Skeletal muscle tissue (tissue), 4 donors: ENCODE data around the gene TFPI. TPM values are rescaled to one million over a fixed set of nuclear protein-coding genes. Genes with fewer than 3 reads are reported as not detected.

ENCODE experiments used
- H3K27ac ChIP-seq: one replicate; pipeline ENCODE4 v1.7.0; 2013; ENCODE audit warnings: mild to moderate bottlenecking, low read depth, low read length, inconsistent platforms
- H3K27me3 ChIP-seq, 3 donors: one replicate each; pipeline ENCODE4 v1.7.0; 2013; ENCODE audit warnings: low read length in 3 of 3; ENCODE audit not compliant: control insufficient read depth in 3 of 3, insufficient read depth in 3 of 3
- H3K36me3 ChIP-seq, 3 donors: one replicate each; pipeline ENCODE4 v1.7.0; 2013; ENCODE audit warnings: low read length in 3 of 3; ENCODE audit not compliant: control insufficient read depth in 3 of 3, insufficient read depth in 3 of 3
- H3K4me1 ChIP-seq, 3 donors: one replicate each; pipeline ENCODE4 v1.7.0; 2013; ENCODE audit warnings: low read length in 3 of 3, mild to moderate bottlenecking in 3 of 3; ENCODE audit not compliant: control insufficient read depth in 3 of 3, insufficient read depth in 3 of 3
- H3K4me3 ChIP-seq, 3 donors: one replicate each; pipeline ENCODE4 v1.7.0; 2013; ENCODE audit warnings: low read length in 3 of 3
- H3K9ac ChIP-seq, 3 donors: one replicate each; pipeline ENCODE4 v1.7.0; 2013; ENCODE audit warnings: low read length in 3 of 3, mild to moderate bottlenecking in 3 of 3, moderate library complexity in 2 of 3, low read depth in 1 of 3
- H3K9me3 ChIP-seq, 3 donors: one replicate each; pipeline ENCODE4 v1.7.0; 2013; ENCODE audit warnings: low read length in 3 of 3; ENCODE audit not compliant: control insufficient read depth in 3 of 3
- total RNA-seq: library from RNA; depleted of rRNA; stranded (reverse); fragments of >200 nt; gene quantifications from one replicate; pipeline ENCODE4 v1.2.3, GENCODE V29; 2014
- donor health status: Osteomylitis.

Gene TFPI
- total RNA-seq: 47.0 TPM

DNA sequence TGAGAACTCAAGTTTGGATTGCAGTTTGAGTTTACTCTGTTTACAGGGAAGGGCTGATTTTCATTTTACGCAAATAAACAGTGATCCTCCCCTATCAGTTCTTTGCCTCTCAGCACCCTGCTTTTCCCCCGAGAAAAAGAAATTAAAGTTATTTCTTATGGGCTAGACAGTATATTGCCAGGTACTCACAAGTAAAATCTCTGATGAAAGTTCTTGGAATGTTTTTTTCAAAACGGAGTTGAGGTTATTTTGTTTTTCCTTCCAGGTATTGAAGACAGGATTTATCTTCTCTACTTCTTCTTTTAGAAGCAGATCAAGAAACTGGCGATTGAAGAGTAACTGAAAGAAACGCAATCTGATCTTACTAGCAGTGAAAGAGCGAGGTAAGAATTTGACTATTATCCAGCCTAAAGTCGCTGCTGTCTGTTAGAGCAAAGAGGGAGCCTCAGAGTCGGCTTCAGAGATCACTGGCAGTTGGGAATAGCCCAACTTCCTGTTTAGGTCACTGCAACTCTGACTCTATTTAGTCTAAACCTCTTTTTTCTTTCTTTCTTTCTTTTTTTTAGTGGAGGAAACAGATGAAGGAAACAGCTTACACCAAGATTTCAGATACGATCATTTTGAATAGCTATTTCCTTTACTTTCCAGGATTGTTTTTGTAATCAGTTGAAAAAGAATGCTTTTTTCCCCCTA, at the start of gene TFPI:
TFPI (minus strand) TSS at position 425 of the 693 bp plus-strand sequence. CDS start 50,667 bp downstream, outside the sequence.
- Histone ChIP-seq H3K27me3 (no peaks in the 10 kb centered on the region), H3K4me1 (peaks cover 0 to 7% (median 2%) of the 10 kb centered on the region in 3 donors), H3K36me3 (no peaks in the 10 kb centered on the region), H3K9ac (peak within 1 kb of the TSS; percentile 71 to 83 (median 73)), H3K27ac (peak within 1 kb of the TSS; percentile 75), H3K9me3 (no peaks in the 10 kb centered on the region), H3K4me3 (peak within 1 kb of the TSS; percentile 60 to 84 (median 70))

DNA sequence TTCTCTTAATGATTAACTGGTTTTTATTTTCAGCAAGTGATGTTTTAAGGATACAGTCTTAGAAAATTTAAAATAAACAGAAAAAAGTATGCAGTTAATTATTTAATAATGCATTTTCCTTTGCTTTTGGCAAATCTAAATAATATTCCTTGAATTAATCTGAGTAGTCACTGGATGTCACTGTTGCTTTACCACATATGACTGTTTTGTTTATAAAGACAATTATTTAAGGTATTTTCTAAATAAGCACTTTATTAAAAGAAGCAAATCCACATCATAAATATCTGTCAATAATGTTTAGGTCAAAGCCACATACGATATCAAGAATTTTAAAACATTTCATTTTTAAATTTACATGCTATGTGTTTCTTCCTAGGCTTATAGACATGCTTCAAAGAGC, 40.6 kb upstream of the TFPI start:
- no peak overlapping the region for H3K27ac ChIP-seq
- no peaks in the 10 kb centered on the region for H3K4me1 ChIP-seq
- no peaks in the 10 kb centered on the region for H3K27me3 ChIP-seq
- no peaks in the 10 kb centered on the region for H3K9me3 ChIP-seq
- no peak overlapping the region for H3K4me3 ChIP-seq
- no peaks in the 10 kb centered on the region for H3K36me3 ChIP-seq
- H3K9ac ChIP-seq: no peak overlapping the region

DNA sequence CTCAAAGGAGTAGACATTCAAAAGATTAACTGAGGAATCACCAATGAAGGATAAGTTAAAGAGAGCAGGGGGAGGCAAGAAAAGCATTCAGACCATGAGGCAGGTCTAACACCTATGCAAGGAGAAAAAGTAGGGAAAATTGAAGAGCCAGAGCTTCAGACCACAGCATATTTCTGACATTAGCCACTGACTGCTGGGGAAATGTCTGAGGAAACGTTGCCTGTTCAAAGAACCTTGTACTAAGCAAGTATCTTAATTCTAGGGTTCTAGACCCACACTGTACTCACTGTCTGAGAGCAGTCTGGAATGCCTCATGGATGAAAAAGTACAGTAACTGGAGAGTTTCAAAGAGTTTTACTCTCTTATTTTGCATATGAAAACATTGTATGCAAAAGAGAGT, 39.5 kb upstream of the TFPI start:
- Histone ChIP-seq H3K27me3 (no peaks in the 10 kb centered on the region), H3K4me1 (no peaks in the 10 kb centered on the region), H3K4me3 (no peak overlapping the region), H3K9ac (no peak overlapping the region), H3K36me3 (no peaks in the 10 kb centered on the region), H3K9me3 (no peaks in the 10 kb centered on the region), H3K27ac (no peak overlapping the region)

DNA sequence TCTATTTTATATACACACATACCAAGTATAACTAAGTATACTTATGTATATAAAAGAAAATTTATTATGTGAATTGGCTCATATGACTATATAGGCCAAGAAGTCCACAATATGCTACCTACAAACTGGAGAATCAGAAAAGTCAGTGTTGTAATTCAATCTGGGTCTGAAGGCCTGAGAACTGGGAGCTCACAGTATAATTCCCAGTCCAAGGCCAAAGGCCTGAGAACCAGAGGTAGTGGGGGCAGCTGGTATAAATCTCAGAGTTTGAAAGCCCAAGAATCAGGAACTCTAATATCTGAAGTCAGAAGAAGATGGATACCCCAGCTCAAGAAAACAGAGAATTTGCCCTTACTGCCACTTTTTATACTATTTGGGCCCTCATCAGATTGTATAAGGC, 38.9 kb upstream of the TFPI start:
- no peaks in the 10 kb centered on the region for H3K4me1 ChIP-seq
- no peak overlapping the region for H3K9ac ChIP-seq
- H3K27me3 ChIP-seq: no peaks in the 10 kb centered on the region

DNA sequence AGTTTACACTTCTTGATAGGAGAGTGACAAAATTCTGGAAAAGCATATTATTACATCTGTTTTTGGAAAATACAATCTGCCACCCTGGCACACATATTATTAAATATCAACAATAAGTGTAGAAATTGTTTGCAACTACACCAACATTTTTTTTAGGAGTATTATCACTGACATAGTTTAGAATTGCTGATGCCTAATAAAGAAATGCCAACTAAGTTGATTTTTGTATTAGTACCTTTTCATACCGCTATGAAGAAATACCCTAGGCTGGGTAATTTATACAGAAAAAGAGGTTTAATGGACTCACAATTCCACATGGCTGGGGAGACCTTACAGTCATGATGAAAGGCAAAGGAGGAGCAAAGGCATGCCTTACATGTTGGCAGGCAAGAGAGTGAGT, 35.9 kb upstream of the TFPI start:
- Histone ChIP-seq H3K27me3 (no peaks in the 10 kb centered on the region), H3K9ac (no peak overlapping the region), H3K9me3 (no peaks in the 10 kb centered on the region), H3K4me3 (no peak overlapping the region), H3K27ac (no peak overlapping the region), H3K36me3 (no peaks in the 10 kb centered on the region), H3K4me1 (no peaks in the 10 kb centered on the region)

More for the DNA sequence above, 38.9 kb upstream of the TFPI start:
- H3K27ac ChIP-seq: no peak overlapping the region
- no peaks in the 10 kb centered on the region for H3K36me3 ChIP-seq
- H3K4me3 ChIP-seq: no peak overlapping the region
- H3K9me3 ChIP-seq: no peaks in the 10 kb centered on the region

DNA sequence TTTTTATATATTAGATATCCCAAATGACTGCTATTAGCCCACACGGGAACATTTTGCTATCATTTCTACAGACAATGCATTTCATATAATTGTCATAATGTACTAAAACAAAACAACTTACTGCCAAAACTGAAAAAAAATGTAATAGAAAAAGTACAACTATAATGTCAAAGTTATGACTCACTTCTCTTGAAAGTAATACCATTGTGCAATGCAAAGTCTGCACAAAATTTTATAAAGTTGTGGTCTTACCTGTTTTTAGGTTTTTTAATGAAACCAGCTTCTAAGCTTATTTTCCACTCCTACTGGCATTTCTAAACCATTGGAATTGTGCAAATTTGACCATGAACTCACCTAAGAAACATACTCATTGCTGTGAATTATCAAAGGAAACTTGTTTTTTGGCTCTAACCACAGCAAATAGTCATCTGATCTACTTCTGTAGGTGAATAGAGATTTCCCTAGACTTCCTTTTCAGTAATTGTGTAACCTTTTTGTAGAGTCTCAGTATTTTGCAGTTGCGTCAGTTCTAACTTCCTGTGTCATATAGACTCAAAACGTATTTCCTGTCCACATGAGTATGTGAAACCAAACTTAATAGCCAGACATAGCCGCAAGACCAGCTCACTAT, 31.9 kb upstream of the TFPI start:
- no peaks in the 10 kb centered on the region for H3K36me3 ChIP-seq
- H3K27me3 ChIP-seq: no peaks in the 10 kb centered on the region
- no peak overlapping the region for H3K4me3 ChIP-seq
- no peak overlapping the region for H3K9ac ChIP-seq
- H3K4me1 ChIP-seq: peaks cover 0 to 6% (median 0%) of the 10 kb centered on the region in 3 donors
- no peak overlapping the region for H3K27ac ChIP-seq
- no peaks in the 10 kb centered on the region for H3K9me3 ChIP-seq

DNA sequence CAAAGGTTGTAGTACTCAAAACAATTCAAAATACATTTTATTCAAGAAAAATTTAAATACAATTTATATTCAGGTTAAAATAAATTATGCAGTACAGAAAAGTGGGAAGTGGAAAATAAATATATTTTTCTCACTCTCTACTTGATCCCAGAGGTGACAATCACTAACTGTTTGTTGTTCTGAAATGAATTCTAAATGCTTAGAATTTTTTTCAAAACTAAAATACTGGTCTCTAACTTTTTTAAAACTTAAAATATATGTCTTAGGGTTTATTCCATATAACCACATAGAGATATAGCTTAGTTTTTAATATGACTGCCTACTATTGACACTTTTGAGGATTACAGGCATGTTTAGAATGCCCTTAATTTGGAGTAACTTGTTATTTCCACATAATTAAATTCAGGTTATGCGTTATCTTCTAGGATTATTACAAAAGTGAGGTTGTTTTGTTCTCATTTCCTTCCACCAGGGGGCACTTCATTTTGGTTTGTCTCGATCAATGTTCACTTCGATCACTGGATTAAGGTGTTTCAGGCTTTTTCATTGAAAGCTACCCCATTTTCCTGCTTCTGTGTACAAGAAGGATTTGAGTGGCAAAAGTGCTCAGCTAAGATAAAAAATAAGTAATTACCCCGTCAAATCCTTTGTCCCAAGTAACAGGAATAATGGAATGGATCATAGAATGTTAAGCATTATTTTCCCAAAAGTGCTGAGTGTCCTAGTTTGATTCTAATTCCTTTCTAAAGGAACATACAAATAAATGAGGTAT, 27.1 kb upstream of the TFPI start:
- peak overlapping the region; percentile 1 to 78 (median 58) for H3K9ac ChIP-seq
- no peak overlapping the region for H3K27ac ChIP-seq
- H3K9me3 ChIP-seq: no peaks in the 10 kb centered on the region
- no peaks in the 10 kb centered on the region for H3K36me3 ChIP-seq
- H3K27me3 ChIP-seq: no peaks in the 10 kb centered on the region
- H3K4me1 ChIP-seq: peaks cover 0 to 7% (median 0%) of the 10 kb centered on the region in 3 donors
- H3K4me3 ChIP-seq: peak overlapping the region; percentile 38 to 79 (median 49)

DNA sequence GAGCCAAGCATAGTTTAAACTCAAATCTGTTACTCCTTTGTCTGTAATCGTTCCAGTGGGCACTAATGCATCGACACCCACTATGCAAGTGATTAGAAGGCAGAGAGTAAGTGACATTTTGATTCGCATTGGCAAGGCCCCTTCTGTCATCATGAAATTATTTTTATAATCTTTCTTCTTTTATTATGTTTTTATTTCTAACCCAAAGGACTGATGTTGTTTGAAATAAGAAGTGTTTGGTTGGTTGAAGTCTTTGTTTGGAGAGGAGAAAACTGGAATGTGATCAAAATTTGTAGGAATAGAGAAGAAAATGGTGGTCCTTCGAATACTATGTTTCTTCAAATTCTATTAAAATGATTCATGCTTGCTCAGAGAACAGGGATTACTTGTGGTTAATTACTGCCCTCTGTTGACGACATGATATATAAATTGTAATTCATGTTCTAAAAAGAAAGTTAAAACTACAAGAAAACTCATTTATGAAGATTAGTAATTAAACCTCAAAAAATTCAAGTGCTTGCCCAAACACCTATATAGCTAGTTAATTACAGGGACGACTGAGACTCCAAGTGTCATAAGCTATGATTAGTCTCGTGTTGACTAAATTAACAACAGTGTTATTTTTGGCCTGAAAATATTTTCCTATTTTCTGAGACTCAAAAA, 26.4 kb upstream of the TFPI start:
- no peak overlapping the region for H3K27ac ChIP-seq

DNA sequence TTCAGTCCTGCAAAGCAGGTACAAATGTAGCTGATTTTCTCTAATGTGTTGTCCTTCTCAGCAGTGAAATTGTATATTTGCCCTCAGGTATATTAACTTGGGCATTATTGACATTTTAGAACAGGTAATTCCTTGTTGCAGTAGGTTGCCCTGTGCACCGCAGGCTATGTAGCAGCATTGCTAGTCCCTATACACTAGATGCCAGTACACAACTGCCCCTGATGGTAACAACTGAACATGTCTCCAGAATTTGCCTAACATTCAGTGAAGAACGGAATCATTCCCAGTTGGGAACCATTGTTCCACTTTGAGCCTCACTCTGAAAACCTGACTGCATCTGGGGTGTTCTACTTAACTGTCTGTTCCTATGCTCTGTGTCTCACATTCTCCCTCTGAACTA, 23.1 kb upstream of the TFPI start:
- Histone ChIP-seq H3K4me1 (peaks cover 0 to 7% (median 0%) of the 10 kb centered on the region in 3 donors), H3K27ac (no peak overlapping the region), H3K4me3 (no peak overlapping the region), H3K36me3 (no peaks in the 10 kb centered on the region), H3K9me3 (no peaks in the 10 kb centered on the region), H3K27me3 (no peaks in the 10 kb centered on the region), H3K9ac (no peak overlapping the region)

More for the DNA sequence above, 26.4 kb upstream of the TFPI start:
- H3K9ac ChIP-seq: peak overlapping the region; percentile 1 to 78 (median 58)
- H3K4me1 ChIP-seq: peaks cover 0 to 7% (median 0%) of the 10 kb centered on the region in 3 donors
- H3K9me3 ChIP-seq: no peaks in the 10 kb centered on the region
- H3K27me3 ChIP-seq: no peaks in the 10 kb centered on the region
- H3K4me3 ChIP-seq: peak overlapping the region; percentile 45 to 79 (median 49)
- no peaks in the 10 kb centered on the region for H3K36me3 ChIP-seq
